Measurements from ENCODE around the gene ANKRD45. TPM values are rescaled to one million over a fixed set of nuclear protein-coding genes. Genes with fewer than 3 reads are reported as not detected.
A peak's percentile ranks its signal among the peaks of the same experiment; 100 is the strongest.
"Not testable (repeated sequence)": the region's sequence is repeated elsewhere in the genome, so short reads cannot be mapped to it uniquely, and the experiment has no call there.

The ANKRD45 gene
- total RNA-seq, 2 experiments from 2014 or later = not detected

GRCh38 chr1:173638043-173639021 lies 31.3 kb downstream of the ANKRD45 start:
- intact Hi-C loops (cut with micrococcal nuclease) = no loop called here
- CTCF ChIA-PET = no interaction called here
- no peaks in the 10 kb centered on the region for H3K36me3 Mint-ChIP-seq (ENCODE audit: low read depth)
- H3K27me3 Mint-ChIP-seq (ENCODE audit: low read depth) = no peaks in the 10 kb centered on the region
- DNase-seq = no peak
- no peaks in the 10 kb centered on the region for H3K4me1 Mint-ChIP-seq (ENCODE audit: low read depth)
- H3K9me3 Mint-ChIP-seq = peaks cover 10% of the 10 kb centered on the region
- H3K27ac Mint-ChIP-seq = no peak overlapping the region
- H3K4me3 Mint-ChIP-seq = no peak overlapping the region

- H3K27ac Mint-ChIP-seq; H3K4me3 Mint-ChIP-seq; H3K9me3 Mint-ChIP-seq; H3K4me1 Mint-ChIP-seq (ENCODE audit: low read depth); H3K27me3 Mint-ChIP-seq (ENCODE audit: low read depth); intact Hi-C loops (cut with micrococcal nuclease); DNase-seq; H3K36me3 Mint-ChIP-seq (ENCODE audit: low read depth); CTCF ChIA-PET: not testable (repeated sequence)
Observed at GRCh38 chr1:173637236-173638042, 32.2 kb downstream of the ANKRD45 start.

GRCh38 chr1:173635116-173635515 lies 34.5 kb downstream of the ANKRD45 start, which contains the start of gene TEX50:
Gene TEX50, plus strand, starts transcription at chr1:173635338. Its CDS starts 184 bp downstream, at chr1:173635522.
- no peak within 1 kb of the TSS for H3K4me3 Mint-ChIP-seq
- no peaks in the 10 kb centered on the region for H3K36me3 Mint-ChIP-seq (ENCODE audit: low read depth)
- no peaks in the 10 kb centered on the region for H3K27me3 Mint-ChIP-seq (ENCODE audit: low read depth)
- intact Hi-C loops (cut with micrococcal nuclease) = no loop called here
- DNase-seq = no peak
- no peaks in the 10 kb centered on the region for H3K4me1 Mint-ChIP-seq (ENCODE audit: low read depth)
- no peak within 1 kb of the TSS for H3K27ac Mint-ChIP-seq
- CTCF ChIA-PET = no interaction called here
- peaks cover 8% of the 10 kb centered on the region for H3K9me3 Mint-ChIP-seq

GRCh38 chr1:173628888-173629287 lies 40.8 kb downstream of the ANKRD45 start:
- Mint-ChIP-seq H3K36me3 (ENCODE audit: low read depth) (no peaks in the 10 kb centered on the region), H3K4me1 (ENCODE audit: low read depth) (no peaks in the 10 kb centered on the region), H3K4me3 (no peak overlapping the region), H3K27me3 (ENCODE audit: low read depth) (no peaks in the 10 kb centered on the region), H3K27ac (no peak overlapping the region), H3K9me3 (no peaks in the 10 kb centered on the region)
- CTCF ChIA-PET = interaction anchor here (0.7 to 2.1 kb wide), 2 partner anchors 199 to 379 kb away, joined by 3 to 6 read pairs; no protein-coding TSS in a partner anchor
- peak; percentile 27 for DNase-seq
- intact Hi-C loops (cut with micrococcal nuclease) = loop anchor here (2.0 kb wide), 1 partner anchor 198 kb away; no protein-coding TSS in a partner anchor

- H3K36me3 Mint-ChIP-seq (ENCODE audit: low read depth) = no peaks in the 10 kb centered on the region
- intact Hi-C loops (cut with micrococcal nuclease) = no loop called here
- H3K9me3 Mint-ChIP-seq = no peaks in the 10 kb centered on the region
- no peaks in the 10 kb centered on the region for H3K27me3 Mint-ChIP-seq (ENCODE audit: low read depth)
- CTCF ChIA-PET = no interaction called here
- no peak overlapping the region for H3K27ac Mint-ChIP-seq
- DNase-seq = no peak
- H3K4me3 Mint-ChIP-seq = no peak overlapping the region
- no peaks in the 10 kb centered on the region for H3K4me1 Mint-ChIP-seq (ENCODE audit: low read depth)
Observed at GRCh38 chr1:173627269-173627668, 42.4 kb downstream of the ANKRD45 start.

- intact Hi-C loops (cut with micrococcal nuclease) = no loop called here
- H3K4me3 Mint-ChIP-seq = no peak overlapping the region
- H3K27me3 Mint-ChIP-seq (ENCODE audit: low read depth) = no peaks in the 10 kb centered on the region
- H3K36me3 Mint-ChIP-seq (ENCODE audit: low read depth) = peaks cover 6% of the 10 kb centered on the region
- DNase-seq = no peak
- H3K27ac Mint-ChIP-seq = no peak overlapping the region
- no peaks in the 10 kb centered on the region for H3K4me1 Mint-ChIP-seq (ENCODE audit: low read depth)
- peaks cover 21% of the 10 kb centered on the region for H3K9me3 Mint-ChIP-seq
- CTCF ChIA-PET = no interaction called here
Observed at GRCh38 chr1:173616859-173617258, 52.8 kb downstream of the ANKRD45 start.

GRCh38 chr1:173613086-173613485 lies 56.6 kb downstream of the ANKRD45 start:
- H3K4me1 Mint-ChIP-seq (ENCODE audit: low read depth); H3K4me3 Mint-ChIP-seq; DNase-seq; H3K27ac Mint-ChIP-seq; H3K27me3 Mint-ChIP-seq (ENCODE audit: low read depth); CTCF ChIA-PET; H3K9me3 Mint-ChIP-seq; H3K36me3 Mint-ChIP-seq (ENCODE audit: low read depth); intact Hi-C loops (cut with micrococcal nuclease): not testable (repeated sequence)

GRCh38 chr1:173608503-173609216 lies 61.0 kb downstream of the ANKRD45 start:
- CTCF ChIA-PET = no interaction called here
- Mint-ChIP-seq H3K4me3 (no peak overlapping the region), H3K9me3 (no peaks in the 10 kb centered on the region), H3K36me3 (ENCODE audit: low read depth) (no peaks in the 10 kb centered on the region), H3K27me3 (ENCODE audit: low read depth) (no peaks in the 10 kb centered on the region), H3K4me1 (ENCODE audit: low read depth) (no peaks in the 10 kb centered on the region), H3K27ac (no peak overlapping the region)
- intact Hi-C loops (cut with micrococcal nuclease) = no loop called here
- no peak for DNase-seq

- CTCF ChIA-PET = interaction anchor here (0.6 to 0.7 kb wide), 4 partner anchors 27 to 832 kb away, joined by 3 to 6 read pairs (median 3); no protein-coding TSS in a partner anchor
- Mint-ChIP-seq H3K36me3 (ENCODE audit: low read depth) (no peaks in the 10 kb centered on the region), H3K27me3 (ENCODE audit: low read depth) (peaks cover 2% of the 10 kb centered on the region), H3K4me1 (ENCODE audit: low read depth) (peaks cover 4% of the 10 kb centered on the region), H3K4me3 (no peak within 1 kb of the TSS), H3K9me3 (no peaks in the 10 kb centered on the region), H3K27ac (no peak within 1 kb of the TSS)
- intact Hi-C loops (cut with micrococcal nuclease) = no loop called here
- no peak for DNase-seq
Observed at GRCh38 chr1:173603056-173603591, 66.5 kb downstream of the ANKRD45 start, which contains the start of gene SLC9C2. Gene SLC9C2, minus strand, starts transcription at chr1:173603072. Its CDS starts 1,296 bp downstream, at chr1:173601776.

GRCh38 chr1:173601588-173601987 lies 68.1 kb downstream of the ANKRD45 start:
- Mint-ChIP-seq H3K27ac (no peak overlapping the region), H3K4me1 (ENCODE audit: low read depth) (peaks cover 4% of the 10 kb centered on the region), H3K27me3 (ENCODE audit: low read depth) (peaks cover 2% of the 10 kb centered on the region), H3K9me3 (no peaks in the 10 kb centered on the region), H3K4me3 (no peak overlapping the region), H3K36me3 (ENCODE audit: low read depth) (no peaks in the 10 kb centered on the region)
- intact Hi-C loops (cut with micrococcal nuclease) = no loop called here
- CTCF ChIA-PET = no interaction called here
- DNase-seq = no peak

GRCh38 chr1:173596097-173596825 lies 73.4 kb downstream of the ANKRD45 start:
- Mint-ChIP-seq H3K9me3 (peaks cover 1% of the 10 kb centered on the region), H3K27ac (no peak overlapping the region), H3K4me1 (ENCODE audit: low read depth) (no peaks in the 10 kb centered on the region), H3K36me3 (ENCODE audit: low read depth) (no peaks in the 10 kb centered on the region), H3K27me3 (ENCODE audit: low read depth) (no peaks in the 10 kb centered on the region), H3K4me3 (no peak overlapping the region)
- intact Hi-C loops (cut with micrococcal nuclease) = no loop called here
- DNase-seq = no peak
- CTCF ChIA-PET = no interaction called here
